ENCODE data around the gene SPAG17. TPM values are rescaled to one million over a fixed set of nuclear protein-coding genes. Genes with fewer than 3 reads are reported as not detected.

Gene SPAG17
- total RNA-seq, 4 donors from 2014 or later = not detected

- no peak for TF ChIP-seq CTCF (IDR thresholded peaks at IDR 0.05 in 4 of 5, conservative IDR thresholded peaks at IDR 0.05 in 1 of 5)
- no peak for TF ChIP-seq POLR2A (IDR thresholded peaks at IDR 0.05)
- Histone ChIP-seq H3K9me3 (no peaks in the 10 kb centered on the region), H3K4me3 (no peak overlapping the region), H3K27me3 (no peaks in the 10 kb centered on the region), H3K27ac (no peak overlapping the region), H3K4me1 (no peaks in the 10 kb centered on the region), H3K36me3 (peaks cover 0 to 78% of the 10 kb centered on the region in 2 donors)
- no peak for ATAC-seq
- intact Hi-C loops (cut with DNase I; ENCODE audit: low total_unique reads) = no loop called here
- no peak for DNase-seq
- in situ Hi-C loops (cut with MboI; ENCODE audit: low sequenced_read_pairs in 4 of 4) = no loop called here
Observed at GRCh38 chr1:117959364-117959763, 225.7 kb downstream of the SPAG17 start.

GRCh38 chr1:117952386-117952785 is 232.6 kb downstream of the SPAG17 start:
- TF ChIP-seq CTCF (IDR thresholded peaks at IDR 0.05 in 4 of 5, conservative IDR thresholded peaks at IDR 0.05 in 1 of 5) (no peak), POLR2A (IDR thresholded peaks at IDR 0.05) (no peak)
- Histone ChIP-seq H3K36me3 (peaks cover 9 to 97% of the 10 kb centered on the region in 2 donors), H3K4me3 (no peak overlapping the region), H3K4me1 (no peaks in the 10 kb centered on the region), H3K27me3 (no peaks in the 10 kb centered on the region), H3K9me3 (no peaks in the 10 kb centered on the region), H3K27ac (no peak overlapping the region)
- no peak for ATAC-seq
- in situ Hi-C loops (cut with MboI; ENCODE audit: low sequenced_read_pairs in 4 of 4) = no loop called here
- DNase-seq = no peak
- intact Hi-C loops (cut with DNase I; ENCODE audit: low total_unique reads) = no loop called here

- DNase-seq (no peak), ATAC-seq (no peak)
- Histone ChIP-seq H3K36me3 (peaks cover 8 to 91% of the 10 kb centered on the region in 2 donors), H3K9me3 (no peaks in the 10 kb centered on the region), H3K4me3 (no peak overlapping the region), H3K4me1 (no peaks in the 10 kb centered on the region), H3K27me3 (no peaks in the 10 kb centered on the region), H3K27ac (no peak overlapping the region)
- TF ChIP-seq POLR2A (IDR thresholded peaks at IDR 0.05) (no peak), CTCF (IDR thresholded peaks at IDR 0.05 in 4 of 5, conservative IDR thresholded peaks at IDR 0.05 in 1 of 5) (no peak)
- intact Hi-C loops (cut with DNase I; ENCODE audit: low total_unique reads) = no loop called here
- in situ Hi-C loops (cut with MboI; ENCODE audit: low sequenced_read_pairs in 4 of 4) = no loop called here
Observed at GRCh38 chr1:117942293-117942692, 242.7 kb downstream of the SPAG17 start.

- Histone ChIP-seq H3K9me3 (no peaks in the 10 kb centered on the region), H3K27ac (no peak overlapping the region), H3K4me3 (no peak overlapping the region), H3K4me1 (peaks cover 17 to 24% of the 10 kb centered on the region in 2 donors), H3K36me3 (peaks cover 0 to 26% of the 10 kb centered on the region in 2 donors), H3K27me3 (no peaks in the 10 kb centered on the region)
- ATAC-seq (no peak), DNase-seq (no peak)
- TF ChIP-seq POLR2A (IDR thresholded peaks at IDR 0.05) = no peak
- in situ Hi-C loops (cut with MboI; ENCODE audit: low sequenced_read_pairs in 4 of 4) = no loop called here
- intact Hi-C loops (cut with DNase I; ENCODE audit: low total_unique reads) = no loop called here
Observed at GRCh38 chr1:117933769-117934168, 251.3 kb downstream of the SPAG17 start.

GRCh38 chr1:117932576-117932975 is 252.5 kb downstream of the SPAG17 start:
- in situ Hi-C loops (cut with MboI; ENCODE audit: low sequenced_read_pairs in 4 of 4) = no loop called here
- no peak for ATAC-seq

More at GRCh38 chr1:117932576-117932975, 252.5 kb downstream of the SPAG17 start:
- DNase-seq = no peak
- Histone ChIP-seq H3K9me3 (no peaks in the 10 kb centered on the region), H3K4me1 (peaks cover 29 to 35% of the 10 kb centered on the region in 2 donors), H3K36me3 (peaks cover 0 to 19% of the 10 kb centered on the region in 2 donors), H3K27me3 (no peaks in the 10 kb centered on the region), H3K4me3 (no peak overlapping the region), H3K27ac (no peak overlapping the region)
- TF ChIP-seq POLR2A (IDR thresholded peaks at IDR 0.05) = no peak
- no peak for TF ChIP-seq CTCF (IDR thresholded peaks at IDR 0.05 in 4 of 5, conservative IDR thresholded peaks at IDR 0.05 in 1 of 5)
- intact Hi-C loops (cut with DNase I; ENCODE audit: low total_unique reads) = no loop called here

All from gastrocnemius medialis (tissue), 4 donors.